Caki2 (cell line): ENCODE measurements around the gene ADGRG4. TPM values are rescaled to one million over a fixed set of nuclear protein-coding genes. Genes with fewer than 3 reads are reported as not detected.
"Not testable (repeated sequence)": the region's sequence is repeated elsewhere in the genome, so short reads cannot be mapped to it uniquely, and the experiment has no call there.

Experiments used
- DNase-seq: peaks from one replicate; pipeline ENCODE4 v3.0.0-alpha.2; 2015; ENCODE audit warnings: low read depth
- in situ Hi-C: cut with HindIII; loops from 2 replicates; pipeline ENCODE4 v1.10.0; 2016; ENCODE audit warnings: low sequenced_read_pairs, low pct_unique_long_range_greater_than_20kb, mixed read lengths
- total RNA-seq: library from RNA; depleted of rRNA; stranded (reverse); fragments of >200 nt; shearing (Covaris generic); gene quantifications from 2 replicates; pipeline ENCODE4 v1.2.3, GENCODE V29; 2014; ENCODE audit warnings: low replicate concordance; rRNA removed

Gene ADGRG4
- total RNA-seq, result not detected in 2 replicates

- DNase-seq, in situ Hi-C loops: not testable (repeated sequence)
These were observed at the start of gene ADGRG4 for GRCh38 chrX:136300721-136301120. TSS of gene ADGRG4 (plus strand) at chrX:136300963. CDS start at chrX:136308778, 7,815 bp downstream.

GRCh38 chrX:136251041-136251991 is 49.4 kb upstream of the ADGRG4 start, which contains the start of gene MAP7D3:
TSS of gene MAP7D3 (minus strand) at chrX:136251400. CDS start at chrX:136251358, 42 bp downstream.
- DNase-seq, result peak; percentile 45
- in situ Hi-C loops, result no loop called here

- in situ Hi-C loops, result no loop called here
- DNase-seq, result no peak
These were observed 45.2 kb upstream of the ADGRG4 start for GRCh38 chrX:136255541-136255940.

- DNase-seq, result no peak
- in situ Hi-C loops, result no loop called here
These were observed 44.7 kb upstream of the ADGRG4 start for GRCh38 chrX:136256026-136256425.

GRCh38 chrX:136258951-136259350 is 41.8 kb upstream of the ADGRG4 start:
- no peak for DNase-seq
- in situ Hi-C loops, result no loop called here

- in situ Hi-C loops, result no loop called here
- peak; percentile 1 for DNase-seq
These were observed 41.2 kb upstream of the ADGRG4 start for GRCh38 chrX:136259543-136259942.

GRCh38 chrX:136260776-136261175 is 40.0 kb upstream of the ADGRG4 start:
- in situ Hi-C loops, result no loop called here
- peak; percentile 3 for DNase-seq

GRCh38 chrX:136261321-136261720 is 39.4 kb upstream of the ADGRG4 start:
- in situ Hi-C loops, result no loop called here
- DNase-seq, result no peak

- no peak for DNase-seq
- in situ Hi-C loops, result no loop called here
These were observed 38.5 kb upstream of the ADGRG4 start for GRCh38 chrX:136262243-136262642.

- no peak for DNase-seq
- in situ Hi-C loops, result no loop called here
These were observed 37.9 kb upstream of the ADGRG4 start for GRCh38 chrX:136262812-136263315.

GRCh38 chrX:136266828-136267227 is 33.9 kb upstream of the ADGRG4 start:
- DNase-seq, result no peak
- in situ Hi-C loops, result no loop called here

- in situ Hi-C loops, result no loop called here
- peak; percentile 23 for DNase-seq
These were observed 32.4 kb upstream of the ADGRG4 start for GRCh38 chrX:136268051-136269048.

- in situ Hi-C loops, result no loop called here
- DNase-seq, result no peak
These were observed 30.8 kb upstream of the ADGRG4 start for GRCh38 chrX:136269921-136270320.

- no peak for DNase-seq
- in situ Hi-C loops, result no loop called here
These were observed 29.5 kb upstream of the ADGRG4 start for GRCh38 chrX:136271300-136271699.

- DNase-seq, result no peak
- in situ Hi-C loops, result no loop called here
These were observed 28.4 kb upstream of the ADGRG4 start for GRCh38 chrX:136272325-136272724.

- DNase-seq, result no peak
- in situ Hi-C loops, result no loop called here
These were observed 26.8 kb upstream of the ADGRG4 start for GRCh38 chrX:136273986-136274385.

- DNase-seq, result no peak
- in situ Hi-C loops, result no loop called here
These were observed 25.2 kb upstream of the ADGRG4 start for GRCh38 chrX:136275553-136275952.

- DNase-seq, in situ Hi-C loops: not testable (repeated sequence)
These were observed 14.4 kb upstream of the ADGRG4 start for GRCh38 chrX:136286375-136286774.
